ENCODE measurements around the gene RHBDD1. TPM values are rescaled to one million over a fixed set of nuclear protein-coding genes. Genes with fewer than 3 reads are reported as not detected.
"Not testable (repeated sequence)": the region's sequence is repeated elsewhere in the genome, so short reads cannot be mapped to it uniquely, and the experiment has no call there.

RHBDD1 gene
- total RNA-seq, 1 experiment from 2014 or later, result 28.0 TPM

GRCh38 chr2:226838722-226839121 is 2.9 kb downstream of the RHBDD1 start:
- Histone ChIP-seq H3K4me1 (ENCODE audit: insufficient read depth, low read length, poor library complexity, severe bottlenecking) (peaks cover 12% of the 10 kb centered on the region), H3K27me3 (replicated peaks; ENCODE audit: insufficient read depth, low read depth, low read length, poor library complexity) (no peaks in the 10 kb centered on the region), H3K9me3 (ENCODE audit: low read depth, low read length, poor library complexity, severe bottlenecking) (no peaks in the 10 kb centered on the region), H3K4me3 (ENCODE audit: low read depth, low read length, poor library complexity, severe bottlenecking) (no peak overlapping the region), H3K27ac (ENCODE audit: low read depth, low read length, poor library complexity, severe bottlenecking) (no peak overlapping the region), H3K36me3 (ENCODE audit: insufficient read depth, low read length, poor library complexity, severe bottlenecking) (no peaks in the 10 kb centered on the region)
- ChIA-PET POLR2A (ENCODE audit: low non-redundant PET) (interaction anchor here (0.6 kb wide), 1 partner anchor 634 kb away, joined by 13 read pairs; no protein-coding TSS in a partner anchor), CTCF (no interaction called here)
- BruUV-seq (replicated peaks), result no TSS peak
- intact Hi-C loops (cut with micrococcal nuclease; ENCODE audit: unreplicated experiment), result no loop called here
- TF ChIP-seq CTCF (conservative IDR thresholded peaks at IDR 0.05; ENCODE audit: low read depth, low read length) (no peak), EZH2 (IDR thresholded peaks at IDR 0.05; ENCODE audit: borderline replicate concordance, low read depth, low read length, poor library complexity, severe bottlenecking) (no peak)
- DNase-seq (ENCODE audit: low spot score), result no peak

- intact Hi-C loops (cut with micrococcal nuclease; ENCODE audit: unreplicated experiment), result no loop called here
- ChIA-PET CTCF (interaction anchor here (0.7 kb wide), 1 partner anchor 138 kb away, joined by 5 read pairs; no protein-coding TSS in a partner anchor), POLR2A (ENCODE audit: low non-redundant PET) (no interaction called here)
Observed at GRCh38 chr2:226839161-226839560, 3.3 kb downstream of the RHBDD1 start.

GRCh38 chr2:226839951-226840350 is 4.1 kb downstream of the RHBDD1 start:
- Histone ChIP-seq H3K4me3 (ENCODE audit: low read depth, low read length, poor library complexity, severe bottlenecking) (no peak overlapping the region), H3K9me3 (ENCODE audit: low read depth, low read length, poor library complexity, severe bottlenecking) (no peaks in the 10 kb centered on the region), H3K4me1 (ENCODE audit: insufficient read depth, low read length, poor library complexity, severe bottlenecking) (peaks cover 12% of the 10 kb centered on the region), H3K27me3 (replicated peaks; ENCODE audit: insufficient read depth, low read depth, low read length, poor library complexity) (no peaks in the 10 kb centered on the region), H3K27ac (ENCODE audit: low read depth, low read length, poor library complexity, severe bottlenecking) (no peak overlapping the region), H3K36me3 (ENCODE audit: insufficient read depth, low read length, poor library complexity, severe bottlenecking) (no peaks in the 10 kb centered on the region)
- no peak for TF ChIP-seq CTCF (conservative IDR thresholded peaks at IDR 0.05; ENCODE audit: low read depth, low read length)
- TF ChIP-seq EZH2 (IDR thresholded peaks at IDR 0.05; ENCODE audit: borderline replicate concordance, low read depth, low read length, poor library complexity, severe bottlenecking), result no peak
- BruUV-seq (replicated peaks), result no TSS peak
- DNase-seq (ENCODE audit: low spot score), result no peak
- intact Hi-C loops (cut with micrococcal nuclease; ENCODE audit: unreplicated experiment), result no loop called here
- ChIA-PET POLR2A (ENCODE audit: low non-redundant PET) (no interaction called here), CTCF (no interaction called here)

More at GRCh38 chr2:226839161-226839560, 3.3 kb downstream of the RHBDD1 start:
- Histone ChIP-seq H3K36me3 (ENCODE audit: insufficient read depth, low read length, poor library complexity, severe bottlenecking) (no peaks in the 10 kb centered on the region), H3K9me3 (ENCODE audit: low read depth, low read length, poor library complexity, severe bottlenecking) (no peaks in the 10 kb centered on the region), H3K27ac (ENCODE audit: low read depth, low read length, poor library complexity, severe bottlenecking) (no peak overlapping the region), H3K4me1 (ENCODE audit: insufficient read depth, low read length, poor library complexity, severe bottlenecking) (peaks cover 12% of the 10 kb centered on the region), H3K27me3 (replicated peaks; ENCODE audit: insufficient read depth, low read depth, low read length, poor library complexity) (no peaks in the 10 kb centered on the region), H3K4me3 (ENCODE audit: low read depth, low read length, poor library complexity, severe bottlenecking) (no peak overlapping the region)
- DNase-seq (ENCODE audit: low spot score), result no peak
- BruUV-seq (replicated peaks), result no TSS peak
- TF ChIP-seq EZH2 (IDR thresholded peaks at IDR 0.05; ENCODE audit: borderline replicate concordance, low read depth, low read length, poor library complexity, severe bottlenecking), result no peak

- H3K4me1 ChIP-seq (ENCODE audit: insufficient read depth, low read length, poor library complexity, severe bottlenecking); intact Hi-C loops (cut with micrococcal nuclease; ENCODE audit: unreplicated experiment); BruUV-seq (replicated peaks); H3K9me3 ChIP-seq (ENCODE audit: low read depth, low read length, poor library complexity, severe bottlenecking); DNase-seq (ENCODE audit: low spot score); H3K27me3 ChIP-seq (replicated peaks; ENCODE audit: insufficient read depth, low read depth, low read length, poor library complexity); POLR2A ChIA-PET (ENCODE audit: low non-redundant PET); CTCF ChIA-PET; H3K27ac ChIP-seq (ENCODE audit: low read depth, low read length, poor library complexity, severe bottlenecking); H3K4me3 ChIP-seq (ENCODE audit: low read depth, low read length, poor library complexity, severe bottlenecking); H3K36me3 ChIP-seq (ENCODE audit: insufficient read depth, low read length, poor library complexity, severe bottlenecking): not testable (repeated sequence)
Observed at GRCh38 chr2:226843001-226843400, 7.1 kb downstream of the RHBDD1 start.

Data from A673 (cell line).